RWPE1 (cell line): ENCODE measurements around the gene ARID4A.
A peak's percentile ranks its signal among the peaks of the same experiment; 100 is the strongest.

ENCODE experiments used
- CTCF ChIA-PET: fragments of 350-600 bp; sonication (Branson Sonifier 250); formaldehyde crosslinking; extraction: SDS; loops from one replicate; lab custom pipeline; 2021; lab: Yijun Ruan, JAX
- POLR2A ChIA-PET: fragments of 400-600 bp; formaldehyde crosslinking; extraction: SDS; loops from one replicate; lab custom pipeline; 2020; ENCODE audit warnings: antibody characterized with exemption; ENCODE audit not compliant: low non-redundant PET; lab: Yijun Ruan, JAX
- DNase-seq: peaks from one replicate; pipeline ENCODE4 v3.0.0; 2012; ENCODE audit warnings: low spot score
- H3K27ac ChIP-seq: fragments of 450-650 bp; 2 replicates; pipeline ENCODE4 v1.5.1; 2017
- CTCF ChIP-seq: fragments of 450-650 bp; conservative IDR thresholded peaks from 2 replicates; pipeline ENCODE4 v1.5.1; 2017; ENCODE audit warnings: low read depth, mild to moderate bottlenecking

Gene ARID4A

DNA sequence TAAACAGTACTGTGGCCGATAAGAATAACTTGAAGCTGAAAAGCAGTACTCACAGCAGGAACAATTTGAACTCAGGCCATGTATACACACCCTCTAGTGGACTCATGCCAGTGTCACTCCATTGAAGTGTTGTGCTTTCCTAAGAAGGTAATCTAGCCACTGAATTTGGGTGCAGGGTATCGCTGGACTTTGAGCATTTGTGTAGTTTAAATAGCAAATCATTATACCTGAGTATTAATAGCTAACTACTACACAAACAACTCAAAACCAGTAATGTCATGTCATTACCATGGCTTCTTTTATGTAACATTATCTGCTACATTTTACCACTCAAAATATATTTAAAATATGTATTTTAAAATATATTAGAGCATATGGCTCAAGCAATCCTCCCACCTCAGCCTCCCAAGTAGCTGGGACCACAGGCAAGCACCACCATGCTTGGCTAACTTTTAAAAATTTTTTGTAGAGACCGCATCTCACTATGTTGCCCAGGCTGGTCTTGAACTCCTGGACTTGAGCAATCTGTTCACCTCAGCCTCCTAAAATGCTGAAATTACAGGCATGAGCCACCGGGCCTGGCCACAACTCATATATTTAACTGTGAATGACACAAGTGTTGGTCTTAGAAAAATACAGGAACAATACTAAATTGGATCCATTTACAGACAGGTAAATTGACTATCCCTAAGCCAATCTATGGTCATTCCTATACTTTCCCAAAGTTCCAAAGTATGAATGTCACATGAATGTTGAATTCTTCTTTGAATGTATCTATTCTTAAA, 25.6 kb upstream of the ARID4A start:
- ChIA-PET CTCF (no interaction called here), POLR2A (no interaction called here)
- DNase-seq: no peak
- H3K27ac ChIP-seq: no peak overlapping the region
- TF ChIP-seq CTCF: no peak

- ChIA-PET CTCF (interaction anchor here (0.6 kb wide), 1 partner anchor 29 kb away, joined by 4 read pairs; no protein-coding TSS in a partner anchor), POLR2A (no interaction called here)
- no peak for TF ChIP-seq CTCF
- no peak for DNase-seq
- H3K27ac ChIP-seq: no peak overlapping the region
Observed at GRCh38 chr14:58274881-58275280, 23.5 kb upstream of the ARID4A start.

GRCh38 chr14:58275527-58276190, 22.7 kb upstream of the ARID4A start:
- CTCF ChIA-PET: interaction anchor here (0.6 to 0.9 kb wide), 2 partner anchors 10 to 30 kb away, joined by 4 read pairs; no protein-coding TSS in a partner anchor
- POLR2A ChIA-PET: no interaction called here
- TF ChIP-seq CTCF: no peak
- no peak overlapping the region for H3K27ac ChIP-seq
- no peak for DNase-seq

DNA sequence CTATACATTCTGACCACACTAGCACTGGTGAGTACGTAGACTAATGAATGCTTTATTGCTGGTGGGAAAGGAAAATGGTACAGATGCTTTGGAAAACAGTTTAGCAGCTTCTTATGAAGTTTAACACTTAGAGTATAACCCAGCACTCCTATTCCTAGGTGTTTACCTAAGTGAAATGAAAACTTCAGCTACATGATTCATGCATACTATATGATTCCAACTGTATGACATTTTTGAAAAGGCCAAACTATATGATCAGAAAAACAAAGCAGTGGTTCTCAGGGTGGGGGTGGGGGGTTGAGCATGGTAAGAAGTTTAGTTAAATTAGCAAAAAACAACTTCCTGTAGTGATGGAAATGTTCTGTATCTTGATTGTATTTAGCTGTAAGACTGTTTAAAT, 22.1 kb upstream of the ARID4A start:
- POLR2A ChIA-PET: no interaction called here
- no peak for TF ChIP-seq CTCF
- DNase-seq: no peak
- CTCF ChIA-PET: interaction anchor here (0.9 kb wide), 1 partner anchor 11 kb away, joined by 4 read pairs; no protein-coding TSS in a partner anchor
- H3K27ac ChIP-seq: no peak overlapping the region

DNA sequence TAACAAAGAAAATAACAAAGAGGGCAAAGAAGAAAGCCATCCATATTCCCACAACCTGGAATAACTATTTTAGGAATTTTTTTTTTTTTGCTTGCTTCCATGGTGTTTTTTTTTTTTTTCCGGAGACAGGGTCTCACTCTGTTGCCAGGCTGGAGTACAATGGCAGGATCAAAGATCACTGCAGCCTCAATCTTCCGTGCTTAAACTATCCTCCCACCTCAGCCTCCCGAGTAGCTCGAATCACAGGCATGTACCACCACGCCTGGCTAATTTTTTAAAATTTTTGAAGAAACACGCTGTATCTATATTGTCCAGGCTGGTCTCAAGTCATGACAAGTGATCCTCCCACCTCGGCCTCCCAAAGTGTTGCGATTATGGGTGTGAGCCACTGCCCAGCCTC, 20.2 kb upstream of the ARID4A start:
- TF ChIP-seq CTCF: no peak
- CTCF ChIA-PET: no interaction called here

GRCh38 chr14:58280954-58281787, 17.2 kb upstream of the ARID4A start:
- ChIA-PET CTCF (no interaction called here), POLR2A (interaction anchor here (0.5 kb wide), 1 partner anchor 97 kb away, joined by 3 read pairs; no protein-coding TSS in a partner anchor)
- no peak for TF ChIP-seq CTCF
- DNase-seq: peak; percentile 84
- H3K27ac ChIP-seq: no peak overlapping the region

More for the DNA sequence above, 20.2 kb upstream of the ARID4A start:
- H3K27ac ChIP-seq: no peak overlapping the region
- POLR2A ChIA-PET: no interaction called here
- no peak for DNase-seq
